Endothelial cell of umbilical vein (primary cell): ENCODE data around the gene SERPINA6. TPM values are rescaled to one million over a fixed set of nuclear protein-coding genes. Genes with fewer than 3 reads are reported as not detected.
"Not testable (repeated sequence)": the region's sequence is repeated elsewhere in the genome, so short reads cannot be mapped to it uniquely, and the experiment has no call there.

Source experiments
- BruUV-seq: library from RNA; stranded (reverse); fragments of 400-500 nt; replicated peaks from 2 replicates; lab custom pipeline; 2021; lab: Mats Ljungman, UMichigan
- CTCF ChIA-PET: fragments of 300-600, 350-600 bp; sonication (Branson Sonifier 250); formaldehyde crosslinking; loops from one replicate; lab custom pipeline; 2021; ENCODE audit warnings: antibody characterized with exemption, inconsistent platforms; lab: Charles Lee
- POLR2A ChIA-PET: fragments of 300-600, 350-600 bp; sonication (Branson Sonifier 250); formaldehyde crosslinking; loops from one replicate; lab custom pipeline; 2021; ENCODE audit warnings: antibody characterized with exemption, inconsistent platforms; lab: Charles Lee
- DNase-seq: peaks from one replicate; pipeline ENCODE4 v3.0.0-alpha.2; 2011; ENCODE audit warnings: low read depth, low spot score
- FAIRE-seq: peaks from 2 replicates; lab custom pipeline; 2011; peaks lifted over from hg19 to GRCh38; lab: Jason Lieb, UNC
- H2AFZ ChIP-seq: 2 replicates; pipeline ENCODE4 v1.6.0; 2012; ENCODE audit warnings: low read depth, low read length, control low read depth, inconsistent platforms
- H3K27ac ChIP-seq: 2 replicates; pipeline ENCODE4 v1.5.1; 2011; ENCODE audit warnings: low read depth, mild to moderate bottlenecking, control low read depth, low read length, moderate library complexity; ENCODE audit not compliant: insufficient read depth
- H3K27me3 ChIP-seq, 2 experiments: 2 replicates each; pipeline versions ENCODE4 v1.6.0 to v1.6.1; 2011; ENCODE audit warnings: low read length in 2 of 2, mixed read lengths in 1 of 2; ENCODE audit not compliant: control insufficient read depth in 2 of 2, insufficient read depth in 2 of 2
- H3K36me3 ChIP-seq, 2 experiments: 2 replicates in 1 of 2; 3 replicates in 1 of 2; pipeline ENCODE4 v1.5.1; 2011; ENCODE audit warnings: low read length in 2 of 2, mild to moderate bottlenecking in 1 of 2, moderate library complexity in 1 of 2; ENCODE audit not compliant: control insufficient read depth in 2 of 2, insufficient read depth in 2 of 2; ENCODE audit errors: extremely low read depth in 1 of 2
- H3K4me1 ChIP-seq: 3 replicates; pipeline ENCODE4 v1.5.1; 2011; ENCODE audit warnings: mild to moderate bottlenecking, low read length; ENCODE audit not compliant: control insufficient read depth, insufficient read depth; ENCODE audit errors: extremely low read depth
- H3K4me2 ChIP-seq: 2 replicates; pipeline ENCODE4 v1.6.1; 2011; ENCODE audit warnings: low read length, control low read depth, mixed read lengths; ENCODE audit not compliant: insufficient read depth
- H3K4me3 ChIP-seq, 3 experiments: fragments of 200-600 bp in 1 of 3; sonication (generic), shearing (Covaris generic) in 1 of 3; replicated peaks in 1 of 3; 2 replicates each; pipeline ENCODE4 v1.5.1; 2011 to 2016; ENCODE audit warnings: control low read depth in 3 of 3, low read length in 3 of 3, mild to moderate bottlenecking in 2 of 3, inconsistent platforms in 1 of 3, low read depth in 1 of 3, moderate library complexity in 1 of 3; ENCODE audit not compliant: insufficient read depth in 1 of 3
- H3K79me2 ChIP-seq: 2 replicates; pipeline ENCODE4 v1.6.0; 2012; ENCODE audit warnings: low read length, inconsistent platforms; ENCODE audit not compliant: control insufficient read depth, insufficient read depth
- H3K9ac ChIP-seq: replicated peaks from 2 replicates; pipeline ENCODE3; 2011; ENCODE audit warnings: low read length, control low read depth; ENCODE audit not compliant: insufficient read depth; ENCODE audit errors: extremely low read depth
- H3K9me1 ChIP-seq: replicated peaks from 3 replicates; pipeline ENCODE4 v1.6.0; 2011; ENCODE audit warnings: mild to moderate bottlenecking, low read length; ENCODE audit not compliant: control insufficient read depth, insufficient read depth; ENCODE audit errors: extremely low read depth
- H3K9me3 ChIP-seq: replicated peaks from 2 replicates; pipeline ENCODE4 v1.5.1; 2012; ENCODE audit warnings: low read length, inconsistent platforms; ENCODE audit not compliant: control insufficient read depth, insufficient read depth
- H4K20me1 ChIP-seq: replicated peaks from 2 replicates; pipeline ENCODE3; 2011; ENCODE audit warnings: mild to moderate bottlenecking, low read length; ENCODE audit not compliant: control insufficient read depth, insufficient read depth; ENCODE audit errors: extremely low read depth
- CTCF ChIP-seq, 2 donors: IDR thresholded peaks; 1 replicate in 1 of 2; 2 replicates in 1 of 2; pipeline ENCODE4 v1.5.1; 2011; ENCODE audit warnings: low read length in 2 of 2, mild to moderate bottlenecking in 2 of 2, moderate library complexity in 2 of 2, control low read depth in 1 of 2, inconsistent platforms in 1 of 2, low read depth in 1 of 2; ENCODE audit not compliant: insufficient read depth in 1 of 2; ENCODE audit errors: extremely low read depth in 1 of 2
- EZH2 ChIP-seq: IDR thresholded peaks from 2 replicates; pipeline ENCODE4 v1.6.1; 2012; ENCODE audit warnings: borderline replicate concordance, low read depth, mild to moderate bottlenecking, moderate library complexity, low read length, inconsistent platforms; ENCODE audit not compliant: severe bottlenecking
- FOS ChIP-seq: IDR thresholded peaks from 2 replicates; pipeline ENCODE4 v1.6.1; 2011; ENCODE audit warnings: mild to moderate bottlenecking, low read length, moderate library complexity, borderline replicate concordance; ENCODE audit not compliant: insufficient read depth
- GATA2 ChIP-seq: IDR thresholded peaks from 2 replicates; pipeline ENCODE4 v1.7.0; 2011; ENCODE audit warnings: low read depth, mild to moderate bottlenecking, moderate library complexity, mixed read lengths, low read length; ENCODE audit not compliant: insufficient read length, insufficient read depth
- JUN ChIP-seq: IDR thresholded peaks from 2 replicates; pipeline ENCODE4 v1.6.1; 2011; ENCODE audit warnings: borderline replicate concordance, low read depth; ENCODE audit not compliant: insufficient read length, insufficient read depth
- MAX ChIP-seq: IDR thresholded peaks from 2 replicates; pipeline ENCODE4 v1.6.1; 2011; ENCODE audit not compliant: insufficient read depth, insufficient read length
- MYC ChIP-seq: IDR thresholded peaks from one replicate; pipeline ENCODE4 v1.6.1; 2011; ENCODE audit warnings: mild to moderate bottlenecking, low read depth, low read length
- POLR2AphosphoS5 ChIP-seq: IDR thresholded peaks from 2 replicates; pipeline ENCODE4 v1.6.1; 2012; ENCODE audit warnings: low read depth, mild to moderate bottlenecking, control low read depth, low read length, moderate library complexity; ENCODE audit not compliant: insufficient read depth
- dilution Hi-C: fragments of 300-500 bp; cut with MboI; formaldehyde crosslinking; loops from one replicate; pipeline ENCODE4 v1.15.0; 2019; ENCODE audit warnings: low sequenced_read_pairs; ENCODE audit not compliant: extremely low pct_ligation_motif_present
- intact Hi-C: fragments of 100-400 bp; cut with micrococcal nuclease; formaldehyde crosslinking; loops from one replicate; pipeline ENCODE4 v1.10.0; 2022
- polyA plus RNA-seq, 4 experiments: library from polyadenylated mRNA; depleted of rRNA in 3 of 4; stranded (reverse) in 3 of 4; unstranded in 1 of 4; fragments of >200 nt; gene quantifications; 2 replicates each; pipeline versions ENCODE4 v1.2.1 to v1.2.3, GENCODE V29; 2011 to 2012; ENCODE audit warnings: missing spikeins in 1 of 4
- total RNA-seq: library from RNA; stranded (reverse); gene quantifications from 2 replicates; pipeline ENCODE4 v1.2.3, GENCODE V29; 2021

The SERPINA6 gene
- total and polyA plus RNA-seq, 2 donors (not counting 3 experiments of a cell fraction or from before 2014, with no cell fraction given) = not detected

GRCh38 chr14:94354638-94355185 is 31.6 kb upstream of the SERPINA6 start:
- dilution Hi-C loops (no loop called here), intact Hi-C loops (no loop called here)
- Histone ChIP-seq H2AFZ (no peak overlapping the region), H3K27ac (no peak overlapping the region), H3K36me3 (no peaks in the 10 kb centered on the region), H3K9me3 (no peaks in the 10 kb centered on the region), H3K4me2 (no peak overlapping the region), H3K9me1 (no peaks in the 10 kb centered on the region), H4K20me1 (no peaks in the 10 kb centered on the region), H3K27me3 (no peaks in the 10 kb centered on the region), H3K4me1 (no peaks in the 10 kb centered on the region), H3K9ac (no peak overlapping the region), H3K4me3 (no peak overlapping the region), H3K79me2 (no peaks in the 10 kb centered on the region)
- no peak for DNase-seq
- no peak for FAIRE-seq
- TF ChIP-seq MYC (no peak), JUN (no peak), CTCF (IDR thresholded peaks at IDR 0.05; ENCODE audit: extremely low read depth in 1 of 2, insufficient read depth in 1 of 2, low read depth in 1 of 2, low read length in 2 of 2) (no peak), EZH2 (no peak), POLR2AphosphoS5 (no peak), MAX (no peak), FOS (no peak), GATA2 (no peak)
- POLR2A ChIA-PET = no interaction called here
- BruUV-seq = no TSS peak
- CTCF ChIA-PET = no interaction called here

- H3K4me3 ChIP-seq, CTCF ChIA-PET, H3K4me1 ChIP-seq, H3K27ac ChIP-seq, H3K9ac ChIP-seq, H3K27me3 ChIP-seq, H2AFZ ChIP-seq, BruUV-seq, H4K20me1 ChIP-seq, H3K36me3 ChIP-seq, dilution Hi-C loops, H3K9me1 ChIP-seq, POLR2A ChIA-PET, intact Hi-C loops, FAIRE-seq, H3K79me2 ChIP-seq, H3K9me3 ChIP-seq, DNase-seq, H3K4me2 ChIP-seq: not testable (repeated sequence)
These were observed 31.1 kb upstream of the SERPINA6 start for GRCh38 chr14:94354190-94354589.
